Colonic mucosa (tissue), 4 donors: ENCODE results near the gene NCOA7. TPM values are rescaled to one million over a fixed set of nuclear protein-coding genes. Genes with fewer than 3 reads are reported as not detected.
"Not testable (repeated sequence)": the region's sequence is repeated elsewhere in the genome, so short reads cannot be mapped to it uniquely, and the experiment has no call there.

Source experiments
- DNase-seq: peaks from one replicate; pipeline ENCODE4 v3.0.0-alpha.2; 2020
- H3K27ac ChIP-seq: fragments of 200-600 bp; one replicate; pipeline ENCODE4 v1.8.0; 2021
- H3K27me3 ChIP-seq: fragments of 200-600 bp; one replicate; pipeline ENCODE4 v1.8.0; 2021
- H3K36me3 ChIP-seq: fragments of 200-600 bp; one replicate; pipeline ENCODE4 v1.8.0; 2021
- H3K4me1 ChIP-seq: fragments of 200-600 bp; one replicate; pipeline ENCODE4 v1.8.0; 2021; ENCODE audit warnings: mild to moderate bottlenecking
- H3K4me3 ChIP-seq: fragments of 200-600 bp; one replicate; pipeline ENCODE4 v1.8.0; 2021
- H3K9ac ChIP-seq, 2 donors: one replicate each; pipeline ENCODE4 v1.7.0; 2013; ENCODE audit warnings: control low read depth in 2 of 2, low read depth in 2 of 2, low read length in 2 of 2
- H3K9me3 ChIP-seq: fragments of 200-600 bp; one replicate; pipeline ENCODE4 v1.8.0; 2021
- CTCF ChIP-seq: fragments of 200-600 bp; IDR thresholded peaks from one replicate; pipeline ENCODE4 v1.8.0; 2022; ENCODE audit warnings: antibody characterized with exemption, mild to moderate bottlenecking
- intact Hi-C: fragments of 100-400 bp; cut with DNase I; formaldehyde crosslinking; loops from one replicate; pipeline ENCODE4 v1.14.1; 2022
- total RNA-seq, 2 donors: library from RNA; stranded (reverse); fragmentation: NEBNext Ultra II Directional in 1 of 2; extraction: Animal tissue kit (Norgen Biotek cat#: 25700) in 1 of 2; gene quantifications; one replicate each; pipeline ENCODE4 v1.2.1, GENCODE V29; 2021
- donor health status: healthy.
- donor health status: DM: no; HTN: no; CAD: no.
- donor health status: DM: no; HTN: no; CAD: no.

NCOA7 gene
- total RNA-seq, 2 donors from 2014 or later, result 24.9 to 59.3 TPM

GRCh38 chr6:125888989-125889656 lies 98.4 kb downstream of the NCOA7 start:
- no peak overlapping the region for H3K4me3 ChIP-seq
- no peak overlapping the region for H3K27ac ChIP-seq
- intact Hi-C loops, result no loop called here
- H3K9ac ChIP-seq, result no peak overlapping the region
- H3K9me3 ChIP-seq, result no peaks in the 10 kb centered on the region
- H3K36me3 ChIP-seq, result no peaks in the 10 kb centered on the region
- no peaks in the 10 kb centered on the region for H3K27me3 ChIP-seq
- H3K4me1 ChIP-seq, result no peaks in the 10 kb centered on the region
- TF ChIP-seq CTCF, result peak; percentile 47
- DNase-seq, result no peak

DNA sequence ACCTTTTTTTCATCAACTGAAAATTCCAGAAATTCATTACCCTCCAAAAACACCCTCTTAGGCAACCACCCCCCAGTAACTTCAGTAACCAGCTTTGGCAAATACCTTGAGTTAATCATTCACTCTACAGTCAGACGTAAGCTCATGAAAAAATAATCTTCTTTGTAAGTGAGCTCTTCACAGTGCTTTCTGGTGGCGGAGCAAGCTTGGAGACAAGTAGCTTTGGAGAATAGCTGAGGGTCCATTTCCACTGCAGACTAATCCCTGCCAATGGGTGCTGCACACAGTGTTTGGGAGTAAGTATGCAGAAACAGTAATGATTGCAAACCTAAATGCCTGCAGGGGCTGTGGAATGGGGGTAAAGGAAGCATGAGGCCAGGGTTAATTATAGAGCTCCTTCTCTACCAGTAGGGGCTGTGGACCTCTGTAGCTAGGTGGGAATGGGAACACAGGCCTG lies 109.0 kb downstream of the NCOA7 start:
- no peaks in the 10 kb centered on the region for H3K36me3 ChIP-seq
- no peaks in the 10 kb centered on the region for H3K4me1 ChIP-seq
- no peaks in the 10 kb centered on the region for H3K27me3 ChIP-seq
- no peak overlapping the region for H3K27ac ChIP-seq
- no peak for DNase-seq
- H3K4me3 ChIP-seq, result no peak overlapping the region
- H3K9me3 ChIP-seq, result no peaks in the 10 kb centered on the region
- TF ChIP-seq CTCF, result no peak
- no peak overlapping the region for H3K9ac ChIP-seq
- intact Hi-C loops, result no loop called here

DNA sequence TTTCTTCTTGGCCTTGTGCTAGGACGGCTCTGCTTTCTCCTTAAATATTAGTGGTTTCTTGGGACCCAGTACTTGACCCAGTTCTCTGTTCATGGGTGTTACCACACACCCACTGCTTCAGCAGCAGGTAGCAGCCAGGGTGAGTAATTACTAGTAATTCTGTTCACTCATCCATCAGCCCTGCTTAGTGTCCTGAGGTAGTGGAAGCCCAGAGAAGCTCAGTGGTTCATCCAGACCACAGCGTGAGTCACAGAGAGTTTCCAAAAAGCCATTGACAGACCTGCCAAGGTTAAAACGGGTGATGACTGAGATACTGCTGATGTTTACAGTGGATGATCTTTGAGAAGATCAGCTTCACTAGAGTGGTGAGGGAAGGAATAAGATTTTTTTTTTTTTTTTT lies 114.1 kb downstream of the NCOA7 start:
- Histone ChIP-seq H3K4me3 (no peak overlapping the region), H3K9ac (no peak overlapping the region), H3K36me3 (no peaks in the 10 kb centered on the region), H3K27me3 (no peaks in the 10 kb centered on the region), H3K4me1 (no peaks in the 10 kb centered on the region), H3K27ac (no peak overlapping the region), H3K9me3 (no peaks in the 10 kb centered on the region)
- DNase-seq, result no peak
- intact Hi-C loops, result loop anchor here (5.0 kb wide), 1 partner anchor 42 kb away; no protein-coding TSS in a partner anchor
- no peak for TF ChIP-seq CTCF

GRCh38 chr6:125906158-125906998 lies 115.6 kb downstream of the NCOA7 start:
- TF ChIP-seq CTCF, result peak; percentile 74
- intact Hi-C loops, result loop anchor here (5.0 kb wide), 1 partner anchor 41 kb away; no protein-coding TSS in a partner anchor
- H3K27ac ChIP-seq, result no peak overlapping the region

GRCh38 chr6:125910527-125910926 lies 119.8 kb downstream of the NCOA7 start:
- Histone ChIP-seq H3K27me3 (no peaks in the 10 kb centered on the region), H3K27ac (peak overlapping the region; percentile 54), H3K4me1 (no peaks in the 10 kb centered on the region), H3K36me3 (no peaks in the 10 kb centered on the region), H3K9ac (peak overlapping the region in 1 of 2 donors; percentile 32), H3K9me3 (no peaks in the 10 kb centered on the region), H3K4me3 (no peak overlapping the region)
- DNase-seq, result no peak
- TF ChIP-seq CTCF, result no peak
- intact Hi-C loops, result no loop called here

More at GRCh38 chr6:125906158-125906998, 115.6 kb downstream of the NCOA7 start:
- Histone ChIP-seq H3K36me3 (no peaks in the 10 kb centered on the region), H3K27me3 (no peaks in the 10 kb centered on the region), H3K4me3 (no peak overlapping the region), H3K9ac (no peak overlapping the region), H3K9me3 (no peaks in the 10 kb centered on the region), H3K4me1 (no peaks in the 10 kb centered on the region)
- DNase-seq, result peak; percentile 76

GRCh38 chr6:125911051-125911451 lies 120.3 kb downstream of the NCOA7 start:
- H3K9ac ChIP-seq, H3K4me3 ChIP-seq, H3K9me3 ChIP-seq, H3K36me3 ChIP-seq, DNase-seq, intact Hi-C loops, H3K4me1 ChIP-seq, H3K27me3 ChIP-seq: not testable (repeated sequence)
- H3K27ac ChIP-seq, result peak overlapping the region; percentile 54

DNA sequence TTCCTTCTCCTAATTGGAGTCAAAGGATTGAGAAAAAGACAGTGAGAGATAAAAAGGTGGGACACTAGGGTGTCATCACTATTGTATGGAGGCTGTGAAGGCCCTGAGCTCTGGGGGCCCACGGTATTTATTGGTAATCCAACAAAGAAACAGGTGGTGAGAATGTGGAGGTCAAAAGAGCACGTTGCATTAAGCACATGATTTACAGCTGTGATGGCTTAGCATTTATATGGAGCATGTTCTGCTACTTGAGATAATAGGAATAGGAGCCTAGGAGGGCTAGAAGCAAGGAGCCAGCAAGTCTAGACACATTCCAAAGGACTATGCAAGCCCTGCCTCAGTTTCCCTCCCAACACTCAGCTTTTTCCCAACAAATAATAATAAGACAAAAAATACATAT lies 121.7 kb downstream of the NCOA7 start:
- not testable (repeated sequence) for DNase-seq

More for the DNA sequence above, 121.7 kb downstream of the NCOA7 start:
- intact Hi-C loops, H3K4me1 ChIP-seq, H3K27me3 ChIP-seq, H3K27ac ChIP-seq, H3K9me3 ChIP-seq, H3K36me3 ChIP-seq, H3K9ac ChIP-seq, H3K4me3 ChIP-seq: not testable (repeated sequence)
